Neural progenitor cell (in vitro differentiated cells): ENCODE results near the gene F5. TPM values are rescaled to one million over a fixed set of nuclear protein-coding genes. Genes with fewer than 3 reads are reported as not detected.

ENCODE experiments used
- DNase-seq: peaks from one replicate; pipeline ENCODE4 v3.0.0-alpha.2; 2016; ENCODE audit warnings: low spot score
- H2AFZ ChIP-seq: fragments of 200-600 bp; sonication (generic); replicated peaks from 2 replicates; pipeline ENCODE4 v1.6.1; 2016; ENCODE audit warnings: antibody characterized with exemption
- H3F3A ChIP-seq: fragments of 200-600 bp; sonication (generic); 2 replicates; pipeline ENCODE4 v1.6.1; 2016; ENCODE audit warnings: antibody characterized with exemption, low read depth
- H3K27ac ChIP-seq: fragments of 200-600 bp; sonication (generic); 2 replicates; pipeline ENCODE4 v1.5.1; 2016; ENCODE audit warnings: mild to moderate bottlenecking
- H3K27me3 ChIP-seq: fragments of 200-600 bp; sonication (generic); 2 replicates; pipeline ENCODE4 v1.6.1; 2016; ENCODE audit warnings: mild to moderate bottlenecking, moderate library complexity
- H3K36me3 ChIP-seq: fragments of 200-600 bp; sonication (generic); 2 replicates; pipeline ENCODE4 v1.5.1; 2016
- H3K4me1 ChIP-seq: fragments of 200-600 bp; sonication (generic); 2 replicates; pipeline ENCODE4 v1.6.1; 2016; ENCODE audit warnings: mixed run types
- H3K4me2 ChIP-seq: fragments of 200-600 bp; sonication (generic); 2 replicates; pipeline ENCODE4 v1.6.1; 2016
- H3K4me3 ChIP-seq: fragments of 200-600 bp; sonication (generic); 2 replicates; pipeline ENCODE4 v1.5.1; 2016
- H3K79me2 ChIP-seq: fragments of 200-600 bp; sonication (generic); 2 replicates; pipeline ENCODE4 v1.6.1; 2016; ENCODE audit warnings: low read depth
- H3K9ac ChIP-seq: fragments of 200-600 bp; sonication (generic); 2 replicates; pipeline ENCODE4 v1.6.1; 2016
- H3K9me3 ChIP-seq: fragments of 200-600 bp; sonication (generic); 2 replicates; pipeline ENCODE4 v1.5.1; 2016; ENCODE audit warnings: low read depth
- H4K20me1 ChIP-seq: fragments of 200-600 bp; sonication (generic); 2 replicates; pipeline ENCODE4 v1.6.1; 2016; ENCODE audit warnings: low read depth
- H3K27ac Mint-ChIP-seq: 3 replicates; pipeline ENCODE4 v1.8.0; 2021; ENCODE audit warnings: mixed read lengths
- H3K27me3 Mint-ChIP-seq: 2 replicates; pipeline ENCODE4 v1.8.0; 2022; ENCODE audit warnings: low read depth, mild to moderate bottlenecking, inconsistent platforms, moderate library complexity, mixed read lengths; ENCODE audit not compliant: insufficient read depth
- H3K36me3 Mint-ChIP-seq: 3 replicates; pipeline ENCODE4 v1.8.0; 2021; ENCODE audit warnings: mixed read lengths
- H3K4me1 Mint-ChIP-seq: 3 replicates; pipeline ENCODE4 v1.8.0; 2021; ENCODE audit warnings: mixed read lengths
- H3K4me3 Mint-ChIP-seq: 3 replicates; pipeline ENCODE4 v1.8.0; 2021; ENCODE audit warnings: mild to moderate bottlenecking, moderate library complexity, mixed read lengths
- H3K9me3 Mint-ChIP-seq: 3 replicates; pipeline ENCODE4 v1.8.0; 2020; ENCODE audit warnings: mixed read lengths
- CTCF ChIP-seq: fragments of 200-600 bp; sonication (generic); IDR thresholded peaks from 2 replicates; pipeline ENCODE4 v1.5.1; 2017; ENCODE audit warnings: antibody characterized with exemption, mild to moderate bottlenecking
- EZH2 ChIP-seq: fragments of 200-600 bp; sonication (generic); IDR thresholded peaks from 2 replicates; pipeline ENCODE4 v1.6.1; 2017; ENCODE audit warnings: antibody characterized with exemption, mild to moderate bottlenecking, moderate library complexity
- EZH2phosphoT487 ChIP-seq: fragments of 200-600 bp; sonication (generic); IDR thresholded peaks from 2 replicates; pipeline ENCODE4 v1.6.1; 2017; ENCODE audit warnings: antibody characterized with exemption
- total RNA-seq: library from RNA; depleted of rRNA; stranded (reverse); fragments of >200 nt; gene quantifications from 2 replicates; pipeline ENCODE4 v1.2.3, GENCODE V29; 2015; ENCODE audit warnings: low replicate concordance

The F5 gene
- total RNA-seq, 1 donor from 2014 or later: not detected

- H3K4me1 ChIP-seq: no peaks in the 10 kb centered on the region
- Mint-ChIP-seq H3K4me1 (no peaks in the 10 kb centered on the region), H3K4me3 (no peak overlapping the region), H3K36me3 (no peaks in the 10 kb centered on the region), H3K27ac (no peak overlapping the region), H3K27me3 (peaks cover 6% of the 10 kb centered on the region), H3K9me3 (no peaks in the 10 kb centered on the region)
- H3F3A ChIP-seq: no peaks in the 10 kb centered on the region
- H3K4me2 ChIP-seq: no peak overlapping the region
- H3K9me3 ChIP-seq: no peaks in the 10 kb centered on the region
- no peaks in the 10 kb centered on the region for H3K36me3 ChIP-seq
- no peaks in the 10 kb centered on the region for H3K79me2 ChIP-seq
- TF ChIP-seq EZH2phosphoT487: no peak
- TF ChIP-seq CTCF: no peak
- TF ChIP-seq EZH2: no peak
- H3K9ac ChIP-seq: no peak overlapping the region
- no peaks in the 10 kb centered on the region for H3K27me3 ChIP-seq
- H2AFZ ChIP-seq: no peak overlapping the region
- H4K20me1 ChIP-seq: no peaks in the 10 kb centered on the region
- no peak overlapping the region for H3K4me3 ChIP-seq
- H3K27ac ChIP-seq: no peak overlapping the region
- DNase-seq: no peak
These were observed 32.1 kb upstream of the F5 start for GRCh38 chr1:169618367-169618766.

GRCh38 chr1:169615803-169616202 lies 29.5 kb upstream of the F5 start:
- Mint-ChIP-seq H3K9me3 (no peaks in the 10 kb centered on the region), H3K4me3 (no peak overlapping the region), H3K36me3 (no peaks in the 10 kb centered on the region), H3K27ac (no peak overlapping the region), H3K4me1 (no peaks in the 10 kb centered on the region), H3K27me3 (peaks cover 4% of the 10 kb centered on the region)
- H2AFZ ChIP-seq: no peak overlapping the region
- H4K20me1 ChIP-seq: no peaks in the 10 kb centered on the region
- no peak overlapping the region for H3K4me2 ChIP-seq
- H3F3A ChIP-seq: no peaks in the 10 kb centered on the region
- TF ChIP-seq CTCF (no peak), EZH2 (no peak), EZH2phosphoT487 (no peak)
- no peak overlapping the region for H3K9ac ChIP-seq
- no peaks in the 10 kb centered on the region for H3K4me1 ChIP-seq
- no peaks in the 10 kb centered on the region for H3K36me3 ChIP-seq
- H3K27ac ChIP-seq: no peak overlapping the region
- no peaks in the 10 kb centered on the region for H3K9me3 ChIP-seq
- H3K79me2 ChIP-seq: no peaks in the 10 kb centered on the region
- no peaks in the 10 kb centered on the region for H3K27me3 ChIP-seq
- DNase-seq: no peak
- no peak overlapping the region for H3K4me3 ChIP-seq

- H3K4me1 Mint-ChIP-seq: no peaks in the 10 kb centered on the region
- Histone ChIP-seq H3K36me3 (no peaks in the 10 kb centered on the region), H3K27me3 (no peaks in the 10 kb centered on the region), H3K4me1 (no peaks in the 10 kb centered on the region), H3K9ac (no peak overlapping the region), H3F3A (no peaks in the 10 kb centered on the region), H4K20me1 (no peaks in the 10 kb centered on the region), H3K9me3 (no peaks in the 10 kb centered on the region), H3K27ac (no peak overlapping the region), H3K4me3 (no peak overlapping the region), H3K79me2 (no peaks in the 10 kb centered on the region), H2AFZ (no peak overlapping the region), H3K4me2 (no peak overlapping the region)
- H3K4me3 Mint-ChIP-seq: no peak overlapping the region
- H3K27ac Mint-ChIP-seq: no peak overlapping the region
- TF ChIP-seq EZH2phosphoT487 (no peak), CTCF (no peak), EZH2 (no peak)
- H3K36me3 Mint-ChIP-seq: no peaks in the 10 kb centered on the region
- DNase-seq: no peak
- peaks cover 3% of the 10 kb centered on the region for H3K27me3 Mint-ChIP-seq
- no peaks in the 10 kb centered on the region for H3K9me3 Mint-ChIP-seq
These were observed 24.6 kb upstream of the F5 start for GRCh38 chr1:169610858-169611257.

- H3K27ac ChIP-seq: no peak overlapping the region
- H3K27ac Mint-ChIP-seq: no peak overlapping the region
- H3K4me1 Mint-ChIP-seq: no peaks in the 10 kb centered on the region
- H3K27me3 ChIP-seq: no peaks in the 10 kb centered on the region
- H3K9ac ChIP-seq: no peak overlapping the region
- H3K36me3 Mint-ChIP-seq: no peaks in the 10 kb centered on the region
- peak; percentile 10 for DNase-seq
- H3K9me3 ChIP-seq: no peaks in the 10 kb centered on the region
- H3F3A ChIP-seq: no peaks in the 10 kb centered on the region
- no peak overlapping the region for H3K4me3 Mint-ChIP-seq
- no peak overlapping the region for H2AFZ ChIP-seq
- no peaks in the 10 kb centered on the region for H3K36me3 ChIP-seq
- no peak for TF ChIP-seq EZH2
- no peak for TF ChIP-seq CTCF
- no peak for TF ChIP-seq EZH2phosphoT487
- no peaks in the 10 kb centered on the region for H3K79me2 ChIP-seq
- H3K9me3 Mint-ChIP-seq: no peaks in the 10 kb centered on the region
- H3K4me1 ChIP-seq: no peaks in the 10 kb centered on the region
- no peak overlapping the region for H3K4me3 ChIP-seq
- no peaks in the 10 kb centered on the region for H4K20me1 ChIP-seq
- peaks cover 3% of the 10 kb centered on the region for H3K27me3 Mint-ChIP-seq
- no peak overlapping the region for H3K4me2 ChIP-seq
These were observed 23.8 kb upstream of the F5 start for GRCh38 chr1:169610108-169610507.
